K562 (cell line): Measurements from ENCODE around the gene CMSS1. TPM values are rescaled to one million over a fixed set of nuclear protein-coding genes. Genes with fewer than 3 reads are reported as not detected.

Experiments
- ARID4B ChIP-seq: sonication (generic); formaldehyde crosslinking; IDR thresholded peaks from 2 replicates; pipeline ENCODE4 v1.8.0; 2022; ENCODE audit warnings: mild to moderate bottlenecking, missing genetic modification reagents
- E2F6 ChIP-seq, 2 experiments: IDR thresholded peaks; 2 replicates each; pipeline ENCODE4 v1.6.1; 2011; ENCODE audit warnings: borderline replicate concordance in 1 of 2, control low read depth in 1 of 2, low read depth in 1 of 2, low read length in 1 of 2, mild to moderate bottlenecking in 1 of 2, mixed read lengths in 1 of 2, moderate library complexity in 1 of 2; ENCODE audit not compliant: insufficient read depth in 1 of 2, insufficient read length in 1 of 2, poor library complexity in 1 of 2, severe bottlenecking in 1 of 2; ENCODE audit errors: extremely low read depth in 1 of 2
- EGR1 ChIP-seq: fragments of 450-650 bp; conservative IDR thresholded peaks from 2 replicates; pipeline ENCODE4 v1.6.1; 2017; ENCODE audit warnings: mild to moderate bottlenecking
- GTF2E2 ChIP-seq: fragments of 200-800 bp; sonication (Bioruptor generic); IDR thresholded peaks from 2 replicates; pipeline ENCODE4 v1.6.1; 2016; ENCODE audit warnings: missing genetic modification characterization, missing compliant biosample characterization
- HSF4 ChIP-seq: fragments of 250-450 bp; sonication (Bioruptor Pico); IDR thresholded peaks from 2 replicates; pipeline ENCODE4 v2.1.2; 2022; ENCODE audit warnings: mild to moderate bottlenecking, moderate library complexity, borderline replicate concordance
- KDM2B ChIP-seq: fragments of 250-450 bp; sonication (Bioruptor Pico); IDR thresholded peaks from 2 replicates; pipeline ENCODE4 v1.8.0; 2021; ENCODE audit warnings: mild to moderate bottlenecking, moderate library complexity
- MTA3 ChIP-seq: fragments of 450-650 bp; formaldehyde crosslinking; IDR thresholded peaks from 2 replicates; pipeline ENCODE4 v1.6.1; 2017; ENCODE audit warnings: mild to moderate bottlenecking, borderline replicate concordance
- NFRKB ChIP-seq: fragments of 450-650 bp; IDR thresholded peaks from 2 replicates; pipeline ENCODE4 v1.6.1; 2016; ENCODE audit warnings: low read depth
- RBM15 ChIP-seq: fragments of 200-400 bp; formaldehyde crosslinking; IDR thresholded peaks from 2 replicates; pipeline ENCODE4 v1.6.1; 2018; ENCODE audit warnings: mild to moderate bottlenecking, low read length, moderate library complexity; ENCODE audit not compliant: insufficient read depth
- SMAD2 ChIP-seq: fragments of 150-350 bp; IDR thresholded peaks from 2 replicates; pipeline ENCODE4 v1.6.1; 2014; ENCODE audit warnings: low read depth, mild to moderate bottlenecking, low read length
- TAL1 ChIP-seq: fragments of 450-650 bp; IDR thresholded peaks from 2 replicates; pipeline ENCODE4 v1.6.1; 2016; ENCODE audit warnings: mild to moderate bottlenecking
- XRCC3 ChIP-seq: fragments of 450-650 bp; IDR thresholded peaks from 2 replicates; pipeline ENCODE4 v1.6.1; 2017; ENCODE audit warnings: mild to moderate bottlenecking, moderate library complexity
- ZFX ChIP-seq: sonication (generic); formaldehyde crosslinking; IDR thresholded peaks from 2 replicates; pipeline ENCODE4 v1.8.0; 2022; ENCODE audit warnings: mild to moderate bottlenecking, missing genetic modification reagents, moderate library complexity
- ZNF324 ChIP-seq: fragments of 250-450 bp; sonication (Bioruptor Pico); IDR thresholded peaks from 2 replicates; pipeline ENCODE4 v1.4.0; 2020; ENCODE audit warnings: mild to moderate bottlenecking
- ZNF41 ChIP-seq: fragments of 250-450 bp; sonication (Bioruptor Pico); conservative IDR thresholded peaks from 2 replicates; pipeline ENCODE4 v1.4.0; 2020; ENCODE audit warnings: mild to moderate bottlenecking
- ZNF436 ChIP-seq: fragments of 250-450, 450-650 bp; sonication (Bioruptor Pico); formaldehyde crosslinking; IDR thresholded peaks from 2 replicates; pipeline ENCODE4 v1.7.0; 2020; ENCODE audit warnings: mild to moderate bottlenecking
- ZNF511 ChIP-seq: sonication (generic); formaldehyde crosslinking; IDR thresholded peaks from 2 replicates; pipeline ENCODE4 v1.8.0; 2022; ENCODE audit warnings: mild to moderate bottlenecking, missing genetic modification reagents
- ZNF512 ChIP-seq: IDR thresholded peaks from 2 replicates; pipeline ENCODE4 v1.6.1; 2016; ENCODE audit warnings: missing genetic modification characterization, missing compliant biosample characterization
- ZNF75A ChIP-seq: fragments of 450-650 bp; formaldehyde crosslinking; IDR thresholded peaks from 2 replicates; pipeline ENCODE4 v1.4.0; 2020; ENCODE audit warnings: mild to moderate bottlenecking
- polyA plus RNA-seq, 8 experiments: library from polyadenylated mRNA; depleted of rRNA in 4 of 8; stranded (reverse) in 5 of 8; unstranded in 3 of 8; fragments of >200 nt; fragmentation: Nextera tagmentation in 2 of 8; fragmentation: Illumina TruSeq in 1 of 8; extraction: Ambion mirVana in 2 of 8; extraction: Trizol in 1 of 8; gene quantifications; 2 replicates each; pipeline versions ENCODE4 v1.2.1 to v1.2.3, GENCODE V29; 2011 to 2014; ENCODE audit warnings: inconsistent platforms in 1 of 8, missing spikeins in 1 of 8
- total RNA-seq, 7 experiments: library from RNA; depleted of rRNA in 6 of 7; stranded (reverse); fragments of >200 nt in 6 of 7; fragmentation: Illumina TruSeq in 2 of 7; extraction: Trizol in 2 of 7; gene quantifications; 2 replicates each; pipeline versions ENCODE4 v1.2.1 to v1.2.3, GENCODE V29; 2011 to 2021; ENCODE audit warnings: low replicate concordance in 1 of 7

CMSS1 gene
- total and polyA plus RNA-seq, 9 of the 15 experiments (the other 6 are each of a cell fraction or from before 2014, with no cell fraction given) = 46.9 to 109 (median 72.3) TPM

- TF ChIP-seq NFRKB = peak; percentile 84
- TF ChIP-seq RBM15 = no peak
- no peak for TF ChIP-seq ARID4B (CRISPR knock-in tag)
- TF ChIP-seq TAL1 = no peak
- TF ChIP-seq E2F6 (IDR thresholded peaks at IDR 0.05; ENCODE audit: borderline replicate concordance in 1 of 2, extremely low read depth in 1 of 2, insufficient read depth in 1 of 2, insufficient read length in 1 of 2, low read depth in 1 of 2, low read length in 1 of 2, poor library complexity in 1 of 2, severe bottlenecking in 1 of 2) = no peak
- TF ChIP-seq EGR1 = 0 out of 2 replicates have a peak, but pooled peaks have one; percentile 16
- TF ChIP-seq ZNF324 = peak; percentile 91
- peak; percentile 95 for TF ChIP-seq KDM2B (CRISPR knock-in tag)
- peak; percentile 99 for TF ChIP-seq HSF4 (CRISPR knock-in tag)
- peak; percentile 93 for TF ChIP-seq GTF2E2 (tag)
- peak; percentile 99 for TF ChIP-seq ZNF41
- peak; percentile 95 for TF ChIP-seq ZNF75A (CRISPR knock-in tag)
- no peak for TF ChIP-seq SMAD2
- no peak for TF ChIP-seq ZNF436 (CRISPR knock-in tag)
- no peak; the same call in 1 of the 2 replicates for TF ChIP-seq MTA3
- TF ChIP-seq ZNF511 (CRISPR knock-in tag) = no peak
- no peak for TF ChIP-seq XRCC3
- TF ChIP-seq ZFX (CRISPR knock-in tag) = no peak
- TF ChIP-seq ZNF512 (tag) = no peak
Observed at GRCh38 chr3:99776516-99777209, 41.0 kb upstream of the CMSS1 start (continued).
